Esophagus squamous epithelium (tissue), 5 donors: Measurements from ENCODE around the gene CLIP4. TPM values are rescaled to one million over a fixed set of nuclear protein-coding genes. Genes with fewer than 3 reads are reported as not detected.

Experiments
- DNase-seq: peaks from one replicate; lab custom pipeline; 2025; lab: John Stamatoyannopoulos, UW
- H3K27ac ChIP-seq, 4 donors: fragments of 200-600 bp; sonication (generic); one replicate each; pipeline ENCODE4 v1.5.1; 2016 to 2019; ENCODE audit warnings: mild to moderate bottlenecking in 1 of 4
- H3K27me3 ChIP-seq, 4 donors: fragments of 200-600 bp; sonication (generic); 1 replicate in 3 of 4; 2 replicates in 1 of 4; pipeline versions ENCODE4 v1.5.1 to v1.6.0; 2017 to 2021; ENCODE audit warnings: antibody characterized with exemption in 1 of 4
- H3K36me3 ChIP-seq, 3 donors: fragments of 200-600 bp; sonication (generic); one replicate each; pipeline ENCODE4 v1.5.1; 2016 to 2019
- H3K4me1 ChIP-seq, 3 donors: fragments of 200-600 bp; sonication (generic); one replicate each; pipeline ENCODE4 v1.5.1; 2017 to 2019
- H3K4me3 ChIP-seq, 4 donors: fragments of 200-600 bp; sonication (generic); 1 replicate in 3 of 4; 2 replicates in 1 of 4; pipeline ENCODE4 v1.5.1; 2016 to 2019; ENCODE audit warnings: mild to moderate bottlenecking in 2 of 4, moderate library complexity in 1 of 4
- H3K9me3 ChIP-seq, 3 donors: fragments of 200-600 bp; sonication (generic); one replicate each; pipeline ENCODE4 v1.5.1; 2016 to 2019
- CTCF ChIP-seq, 6 experiments: fragments of 450-650 bp in 4 of 6; fragments of 200-600 bp in 2 of 6; sonication (generic) in 2 of 6; IDR thresholded peaks; one replicate each; pipeline ENCODE4 v1.5.1; 2016 to 2019; ENCODE audit warnings: antibody characterized with exemption in 6 of 6, mild to moderate bottlenecking in 4 of 6, moderate library complexity in 4 of 6
- POLR2A ChIP-seq, 4 donors: fragments of 450-650 bp; IDR thresholded peaks; one replicate each; pipeline ENCODE4 v1.6.1; 2017; ENCODE audit warnings: antibody characterized with exemption in 4 of 4, mild to moderate bottlenecking in 4 of 4, moderate library complexity in 3 of 4
- WGBS, 2 donors: methylation state at CpG; one replicate each; pipeline ENCODE4 v1.1.5; 2018; 5-methylcytosine and 5-hydroxymethylcytosine counted together
- intact Hi-C: fragments of 100-400 bp; cut with DNase I; formaldehyde crosslinking; loops from one replicate; pipeline ENCODE4 v1.15.0; 2022
- total RNA-seq, 4 donors: library from RNA; depleted of rRNA; stranded (reverse); fragments of >200 nt; gene quantifications; one replicate each; pipeline ENCODE4 v1.1.0, GENCODE V29; 2016
- donor health status: DM: yes; HTN: yes; CAD: no.

CLIP4 gene
- total RNA-seq, 4 donors from 2014 or later, result 39.7 to 85.3 (median 46.5) TPM

GRCh38 chr2:29213888-29214291 is 98.7 kb downstream of the CLIP4 start:
- no peak for DNase-seq
- no peak overlapping the region for H3K27ac ChIP-seq
- H3K9me3 ChIP-seq, result no peaks in the 10 kb centered on the region

DNA sequence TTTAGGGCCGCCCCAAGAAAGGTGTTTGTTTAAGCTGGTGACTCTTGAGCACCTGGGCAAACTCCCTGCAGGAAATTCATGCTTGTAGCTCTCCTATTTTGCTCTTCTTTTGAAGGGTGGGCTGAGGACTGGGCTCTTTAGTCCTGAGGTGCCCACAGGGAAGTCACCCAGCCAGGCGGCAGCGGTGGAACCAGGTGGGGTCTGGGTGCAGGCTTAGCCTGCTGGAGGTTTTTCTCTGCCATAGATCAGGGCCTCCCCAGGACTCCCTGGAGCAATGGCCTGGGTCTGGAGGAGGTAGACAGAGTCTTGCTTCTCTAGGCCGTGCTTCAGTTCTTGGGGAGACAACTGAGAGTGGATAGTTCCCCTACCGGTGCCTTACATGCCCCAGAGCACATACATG is 99.9 kb downstream of the CLIP4 start:
- no peak for DNase-seq
- Histone ChIP-seq H3K27ac (no peak overlapping the region), H3K36me3 (no peaks in the 10 kb centered on the region), H3K9me3 (no peaks in the 10 kb centered on the region), H3K27me3 (no peaks in the 10 kb centered on the region), H3K4me3 (no peak overlapping the region), H3K4me1 (no peaks in the 10 kb centered on the region)
- TF ChIP-seq POLR2A (IDR thresholded peaks at IDR 0.05), result no peak
- no peak for TF ChIP-seq CTCF (IDR thresholded peaks at IDR 0.05)
- intact Hi-C loops, result no loop called here
- 67 to 81% methylated on average over 1 to 4 of the region's 5 CpGs for WGBS, 2 donors

More at GRCh38 chr2:29213888-29214291, 98.7 kb downstream of the CLIP4 start:
- whole genome bisulfite sequencing, 2 donors, result 38 to 48% methylated on average over 6 to 9 of the region's 9 CpGs
- Histone ChIP-seq H3K27me3 (no peaks in the 10 kb centered on the region), H3K4me1 (no peaks in the 10 kb centered on the region), H3K36me3 (no peaks in the 10 kb centered on the region), H3K4me3 (no peak overlapping the region)
- TF ChIP-seq CTCF (IDR thresholded peaks at IDR 0.05) (no peak), POLR2A (IDR thresholded peaks at IDR 0.05) (no peak)
- intact Hi-C loops, result no loop called here

- no peaks in the 10 kb centered on the region for H3K9me3 ChIP-seq
- DNase-seq, result no peak
- H3K27me3 ChIP-seq, result no peaks in the 10 kb centered on the region
- no peak overlapping the region for H3K4me3 ChIP-seq
- whole genome bisulfite sequencing, 2 donors, result 75 to 78% methylated on average over 9 of the region's 20 CpGs
- H3K4me1 ChIP-seq, result no peaks in the 10 kb centered on the region
- H3K36me3 ChIP-seq, result no peaks in the 10 kb centered on the region
- TF ChIP-seq CTCF (IDR thresholded peaks at IDR 0.05), result no peak
- TF ChIP-seq POLR2A (IDR thresholded peaks at IDR 0.05), result no peak
- intact Hi-C loops, result no loop called here
- no peak overlapping the region for H3K27ac ChIP-seq
These were observed 100.8 kb downstream of the CLIP4 start for GRCh38 chr2:29215739-29216608.

DNA sequence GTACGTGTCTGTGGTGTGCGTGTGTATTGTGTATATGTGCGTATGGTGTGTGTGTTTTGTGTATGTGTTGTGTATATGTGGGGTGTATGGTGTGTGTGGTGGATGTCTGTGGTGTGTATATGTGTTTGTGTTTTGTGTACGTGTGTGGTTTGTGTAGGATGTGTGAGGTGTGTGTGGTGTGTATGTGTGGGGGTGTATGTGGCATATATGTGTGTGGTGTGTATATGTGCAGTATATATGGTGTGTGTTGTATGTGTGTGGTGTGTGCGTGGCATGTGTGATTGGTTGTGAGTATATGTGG is 101.3 kb downstream of the CLIP4 start:
- Histone ChIP-seq H3K9me3 (no peaks in the 10 kb centered on the region), H3K27ac (no peak overlapping the region), H3K4me1 (no peaks in the 10 kb centered on the region), H3K4me3 (no peak overlapping the region), H3K36me3 (no peaks in the 10 kb centered on the region), H3K27me3 (no peaks in the 10 kb centered on the region)
- TF ChIP-seq POLR2A (IDR thresholded peaks at IDR 0.05), result no peak
- no peak for TF ChIP-seq CTCF (IDR thresholded peaks at IDR 0.05)
- 92 to 96% methylated on average over 5 of the region's 5 CpGs for WGBS, 2 donors
- DNase-seq, result no peak
- intact Hi-C loops, result no loop called here

DNA sequence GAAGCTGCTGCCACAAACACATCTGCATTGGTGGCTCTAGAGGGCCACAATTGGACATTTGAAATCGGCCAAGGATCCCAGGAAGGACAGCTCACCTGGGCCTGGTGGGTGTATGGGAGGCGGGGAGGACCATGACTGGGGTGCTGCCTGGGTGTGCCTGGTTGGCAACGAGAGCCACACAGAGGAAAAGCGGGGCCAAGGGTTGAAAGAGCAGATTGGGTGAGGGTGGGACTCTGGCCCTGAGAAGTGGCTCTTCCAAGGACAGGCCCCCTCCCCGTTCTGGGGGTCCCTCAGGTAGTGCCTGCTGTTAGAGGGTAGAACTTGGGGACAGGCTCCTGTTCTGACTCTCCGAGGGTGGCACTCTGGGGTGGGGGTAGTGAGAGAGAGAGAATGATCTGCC is 102.9 kb downstream of the CLIP4 start:
- no peak for DNase-seq
- TF ChIP-seq POLR2A (IDR thresholded peaks at IDR 0.05), result no peak
- TF ChIP-seq CTCF (IDR thresholded peaks at IDR 0.05), result no peak
- 69 to 83% methylated on average over 5 of the region's 6 CpGs for WGBS, 2 donors

More for the DNA sequence above, 102.9 kb downstream of the CLIP4 start:
- no peaks in the 10 kb centered on the region for H3K27me3 ChIP-seq
- intact Hi-C loops, result no loop called here
- H3K9me3 ChIP-seq, result no peaks in the 10 kb centered on the region
- H3K36me3 ChIP-seq, result no peaks in the 10 kb centered on the region
- H3K4me3 ChIP-seq, result no peak overlapping the region
- no peaks in the 10 kb centered on the region for H3K4me1 ChIP-seq
- H3K27ac ChIP-seq, result no peak overlapping the region
